Testis (tissue), 2 donors: Measurements from ENCODE around the gene CDK14.

Source experiments
- POLR2A ChIP-seq: fragments of 450-650 bp; IDR thresholded peaks from one replicate; pipeline ENCODE4 v1.6.1; 2017; ENCODE audit warnings: antibody characterized with exemption, mild to moderate bottlenecking, moderate library complexity
- TF ChIP-seq, protein P1 (sequence below), 3 experiments: fragments of 450-650 bp in 2 of 3; fragments of 200-600 bp in 1 of 3; sonication (generic) in 1 of 3; IDR thresholded peaks; one replicate each; pipeline ENCODE4 v1.5.1; 2016 to 2019; ENCODE audit warnings: antibody characterized with exemption in 3 of 3, mild to moderate bottlenecking in 2 of 3, moderate library complexity in 1 of 3

DNA sequence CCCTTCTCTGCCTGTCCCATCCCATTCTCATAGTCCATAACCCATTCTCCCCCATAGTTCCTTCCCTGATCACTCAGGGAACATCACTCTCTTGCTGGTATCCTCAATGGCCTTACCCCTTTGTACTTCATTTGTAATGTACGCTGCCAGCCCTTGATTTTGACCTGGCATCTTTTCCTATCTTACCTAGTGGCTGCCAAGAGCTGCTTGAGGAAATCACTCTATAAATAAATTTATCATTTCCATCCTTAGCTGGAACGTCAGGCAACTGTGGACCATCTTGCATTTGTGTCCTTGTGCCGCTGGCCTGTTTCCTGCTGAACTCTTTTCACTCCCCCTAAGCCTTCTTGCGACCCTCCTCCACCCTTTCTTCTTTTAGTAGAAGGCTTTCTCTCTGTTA lies 14.0 kb downstream of the CDK14 start:
- no peak for TF ChIP-seq POLR2A
- TF ChIP-seq, protein P1, sequence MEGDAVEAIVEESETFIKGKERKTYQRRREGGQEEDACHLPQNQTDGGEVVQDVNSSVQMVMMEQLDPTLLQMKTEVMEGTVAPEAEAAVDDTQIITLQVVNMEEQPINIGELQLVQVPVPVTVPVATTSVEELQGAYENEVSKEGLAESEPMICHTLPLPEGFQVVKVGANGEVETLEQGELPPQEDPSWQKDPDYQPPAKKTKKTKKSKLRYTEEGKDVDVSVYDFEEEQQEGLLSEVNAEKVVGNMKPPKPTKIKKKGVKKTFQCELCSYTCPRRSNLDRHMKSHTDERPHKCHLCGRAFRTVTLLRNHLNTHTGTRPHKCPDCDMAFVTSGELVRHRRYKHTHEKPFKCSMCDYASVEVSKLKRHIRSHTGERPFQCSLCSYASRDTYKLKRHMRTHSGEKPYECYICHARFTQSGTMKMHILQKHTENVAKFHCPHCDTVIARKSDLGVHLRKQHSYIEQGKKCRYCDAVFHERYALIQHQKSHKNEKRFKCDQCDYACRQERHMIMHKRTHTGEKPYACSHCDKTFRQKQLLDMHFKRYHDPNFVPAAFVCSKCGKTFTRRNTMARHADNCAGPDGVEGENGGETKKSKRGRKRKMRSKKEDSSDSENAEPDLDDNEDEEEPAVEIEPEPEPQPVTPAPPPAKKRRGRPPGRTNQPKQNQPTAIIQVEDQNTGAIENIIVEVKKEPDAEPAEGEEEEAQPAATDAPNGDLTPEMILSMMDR (IDR thresholded peaks at IDR 0.05) = no peak
